ENCODE measurements around the gene CEP120.
A peak's percentile ranks its signal among the peaks of the same experiment; 100 is the strongest.
"Not testable (repeated sequence)": the region's sequence is repeated elsewhere in the genome, so short reads cannot be mapped to it uniquely, and the experiment has no call there.

CEP120 gene

GRCh38 chr5:123371575-123372179 is 51.5 kb downstream of the CEP120 start:
- peak; percentile 32 to 38 for DNase-seq

GRCh38 chr5:123369371-123369968 is 53.7 kb downstream of the CEP120 start:
- DNase-seq: no peak

- DNase-seq: peak in 1 of 2 experiments; percentile 25
Observed at GRCh38 chr5:123367739-123368138, 55.5 kb downstream of the CEP120 start.

- no peak for DNase-seq
Observed at GRCh38 chr5:123365156-123365555, 58.0 kb downstream of the CEP120 start.

GRCh38 chr5:123364441-123365155 is 58.6 kb downstream of the CEP120 start:
- no peak for DNase-seq

GRCh38 chr5:123360910-123361309 is 62.3 kb downstream of the CEP120 start:
- no peak for DNase-seq

GRCh38 chr5:123360201-123360571 is 63.0 kb downstream of the CEP120 start:
- DNase-seq: no peak

GRCh38 chr5:123359454-123360200 is 63.6 kb downstream of the CEP120 start:
- DNase-seq: no peak

GRCh38 chr5:123358751-123359150 is 64.5 kb downstream of the CEP120 start:
- no peak for DNase-seq

- DNase-seq: no peak
Observed at GRCh38 chr5:123358304-123358703, 64.9 kb downstream of the CEP120 start.

GRCh38 chr5:123351820-123352219 is 71.4 kb downstream of the CEP120 start:
- no peak for DNase-seq

- no peak for DNase-seq
Observed at GRCh38 chr5:123351240-123351639, 72.0 kb downstream of the CEP120 start.

- DNase-seq: no peak
Observed at GRCh38 chr5:123350742-123351141, 72.5 kb downstream of the CEP120 start.

GRCh38 chr5:123344816-123345426 is 78.3 kb downstream of the CEP120 start:
- DNase-seq: peak in 1 of 2 experiments; percentile 48

- no peak for DNase-seq
Observed at GRCh38 chr5:123340928-123341327, 82.3 kb downstream of the CEP120 start.

GRCh38 chr5:123308377-123308776 is 114.8 kb downstream of the CEP120 start:
- DNase-seq: not testable (repeated sequence)

GRCh38 chr5:123305751-123306150 is 117.5 kb downstream of the CEP120 start:
- DNase-seq: no peak

GRCh38 chr5:123304777-123305316 is 118.4 kb downstream of the CEP120 start:
- DNase-seq: no peak

- no peak for DNase-seq
Observed at GRCh38 chr5:123303802-123304201, 119.4 kb downstream of the CEP120 start.

GRCh38 chr5:123300266-123300665 is 122.9 kb downstream of the CEP120 start:
- no peak for DNase-seq

- no peak for DNase-seq
Observed at GRCh38 chr5:123299136-123299535, 124.1 kb downstream of the CEP120 start.

- DNase-seq: no peak
Observed at GRCh38 chr5:123298335-123299030, 124.7 kb downstream of the CEP120 start.

All from NCI-H446 (cell line).